Glutamatergic neuron (in vitro differentiated cells): ENCODE measurements around the gene ABT1. TPM values are rescaled to one million over a fixed set of nuclear protein-coding genes. Genes with fewer than 3 reads are reported as not detected.
A peak's percentile ranks its signal among the peaks of the same experiment; 100 is the strongest.

Experiments
- DNase-seq: peaks from one replicate; pipeline ENCODE4 v3.0.0; 2022
- H3K27ac Mint-ChIP-seq: one replicate; pipeline ENCODE4 v1.8.0; 2020; ENCODE audit warnings: mild to moderate bottlenecking, mixed read lengths, inconsistent platforms; ENCODE audit not compliant: unreplicated experiment
- H3K27me3 Mint-ChIP-seq: one replicate; pipeline ENCODE4 v1.8.0; 2020; ENCODE audit warnings: mild to moderate bottlenecking, moderate library complexity, mixed read lengths, inconsistent platforms; ENCODE audit not compliant: unreplicated experiment
- H3K36me3 Mint-ChIP-seq: one replicate; pipeline ENCODE4 v1.8.0; 2020; ENCODE audit warnings: mild to moderate bottlenecking, mixed read lengths, inconsistent platforms; ENCODE audit not compliant: unreplicated experiment
- H3K4me1 Mint-ChIP-seq: one replicate; pipeline ENCODE4 v1.8.0; 2020; ENCODE audit warnings: mild to moderate bottlenecking, low read depth, mixed read lengths, inconsistent platforms; ENCODE audit not compliant: unreplicated experiment
- H3K4me3 Mint-ChIP-seq: one replicate; pipeline ENCODE4 v1.8.0; 2020; ENCODE audit warnings: mild to moderate bottlenecking, mixed read lengths, inconsistent platforms; ENCODE audit not compliant: unreplicated experiment
- H3K9me3 Mint-ChIP-seq: one replicate; pipeline ENCODE4 v1.8.0; 2020; ENCODE audit warnings: mild to moderate bottlenecking, moderate library complexity, mixed read lengths, inconsistent platforms; ENCODE audit not compliant: unreplicated experiment
- CTCF ChIP-seq: fragments of 200-600 bp; sonication (generic); IDR thresholded peaks from one replicate; pipeline ENCODE4 v1.5.0; 2021; ENCODE audit not compliant: partially characterized antibody, unreplicated experiment
- total RNA-seq: library from RNA; stranded (reverse); fragmentation: NEBNext Ultra II Directional; extraction: Animal tissue kit (Norgen Biotek cat#: 25700); gene quantifications from one replicate; pipeline ENCODE4 v1.2.1, GENCODE V29; 2021; ENCODE audit not compliant: unreplicated experiment

The ABT1 gene
- total RNA-seq, 1 donor from 2014 or later: 15.9 TPM

DNA sequence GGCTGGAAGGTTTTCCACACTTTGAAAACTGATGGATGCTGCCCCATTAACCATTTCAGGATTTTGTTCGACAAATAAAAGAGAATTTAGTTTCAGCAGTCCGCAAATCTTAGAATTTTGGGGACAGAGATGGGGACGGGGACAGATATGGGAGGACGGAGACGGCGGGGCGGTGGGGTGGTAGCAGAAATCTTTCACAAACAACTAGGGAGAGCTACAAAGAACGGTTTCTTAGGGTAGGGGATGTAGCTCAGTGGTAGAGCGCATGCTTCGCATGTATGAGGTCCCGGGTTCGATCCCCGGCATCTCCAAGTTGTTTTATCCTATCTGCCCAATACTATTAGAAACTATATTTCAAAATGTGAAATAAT lies 43.5 kb upstream of the ABT1 start:
- peaks cover 5% of the 10 kb centered on the region for H3K4me1 Mint-ChIP-seq
- no peak for TF ChIP-seq CTCF
- H3K36me3 Mint-ChIP-seq: no peaks in the 10 kb centered on the region
- DNase-seq: peak; percentile 72
- no peak overlapping the region for H3K4me3 Mint-ChIP-seq
- H3K9me3 Mint-ChIP-seq: peaks cover 18% of the 10 kb centered on the region
- no peak overlapping the region for H3K27ac Mint-ChIP-seq
- H3K27me3 Mint-ChIP-seq: peaks cover 7% of the 10 kb centered on the region

GRCh38 chr6:26553635-26554446 lies 42.9 kb upstream of the ABT1 start:
- no peak for TF ChIP-seq CTCF
- Mint-ChIP-seq H3K36me3 (no peaks in the 10 kb centered on the region), H3K9me3 (peaks cover 18% of the 10 kb centered on the region), H3K27me3 (peaks cover 7% of the 10 kb centered on the region), H3K4me3 (no peak overlapping the region), H3K4me1 (peaks cover 5% of the 10 kb centered on the region), H3K27ac (no peak overlapping the region)
- peak; percentile 73 for DNase-seq

- no peak for TF ChIP-seq CTCF
- DNase-seq: no peak
- Mint-ChIP-seq H3K36me3 (no peaks in the 10 kb centered on the region), H3K9me3 (peaks cover 18% of the 10 kb centered on the region), H3K27me3 (peaks cover 7% of the 10 kb centered on the region), H3K27ac (peak overlapping the region; percentile 7), H3K4me1 (peaks cover 5% of the 10 kb centered on the region), H3K4me3 (no peak overlapping the region)
Observed at GRCh38 chr6:26554447-26554696, 42.4 kb upstream of the ABT1 start.

- H3K27ac Mint-ChIP-seq: peak overlapping the region; percentile 24
- H3K36me3 Mint-ChIP-seq: no peaks in the 10 kb centered on the region
- H3K4me3 Mint-ChIP-seq: no peak overlapping the region
- DNase-seq: peak; percentile 56
- peaks cover 5% of the 10 kb centered on the region for H3K4me1 Mint-ChIP-seq
- peaks cover 7% of the 10 kb centered on the region for H3K27me3 Mint-ChIP-seq
- no peak for TF ChIP-seq CTCF
- H3K9me3 Mint-ChIP-seq: peaks cover 15% of the 10 kb centered on the region
Observed at GRCh38 chr6:26554697-26555504, 41.9 kb upstream of the ABT1 start.
